GM21619 (cell line): ENCODE results near the gene SPACA6.

Source experiments
- ATAC-seq: cut with Tn5 transposase; IDR thresholded peaks from one replicate; pipeline ENCODE4 v1.9.1; 2021; ENCODE audit not compliant: unreplicated experiment

SPACA6 gene

GRCh38 chr19:51703575-51704515 is 10.7 kb downstream of the SPACA6 start:
- ATAC-seq = peak; percentile 85

GRCh38 chr19:51704626-51705025 is 11.5 kb downstream of the SPACA6 start:
- no peak for ATAC-seq

- ATAC-seq = no peak
Measured at GRCh38 chr19:51706296-51706695, 13.2 kb downstream of the SPACA6 start.

- ATAC-seq = no peak
Measured at GRCh38 chr19:51706885-51707284, 13.8 kb downstream of the SPACA6 start.

GRCh38 chr19:51708811-51709210 is 15.7 kb downstream of the SPACA6 start:
- no peak for ATAC-seq

GRCh38 chr19:51709575-51709974 is 16.4 kb downstream of the SPACA6 start:
- no peak for ATAC-seq

- no peak for ATAC-seq
Measured at GRCh38 chr19:51710163-51710562, 17.0 kb downstream of the SPACA6 start.

GRCh38 chr19:51711702-51712101 is 18.6 kb downstream of the SPACA6 start:
- ATAC-seq = no peak

- ATAC-seq = no peak
Measured at GRCh38 chr19:51712461-51713081, 19.4 kb downstream of the SPACA6 start.

- no peak for ATAC-seq
Measured at GRCh38 chr19:51713319-51714285, 20.5 kb downstream of the SPACA6 start.

GRCh38 chr19:51714848-51715247 is 21.7 kb downstream of the SPACA6 start:
- ATAC-seq = no peak

- ATAC-seq = no peak
Measured at GRCh38 chr19:51715850-51716249, 22.7 kb downstream of the SPACA6 start.

GRCh38 chr19:51716925-51717324 is 23.8 kb downstream of the SPACA6 start:
- ATAC-seq = no peak

- ATAC-seq = no peak
Measured at GRCh38 chr19:51719251-51719988, 26.3 kb downstream of the SPACA6 start.

GRCh38 chr19:51721905-51722304 is 28.8 kb downstream of the SPACA6 start:
- ATAC-seq = no peak

GRCh38 chr19:51722492-51722891 is 29.4 kb downstream of the SPACA6 start:
- ATAC-seq = no peak

- ATAC-seq = no peak
Measured at GRCh38 chr19:51724543-51724942, 31.4 kb downstream of the SPACA6 start.

- no peak for ATAC-seq
Measured at GRCh38 chr19:51726049-51726448, 32.9 kb downstream of the SPACA6 start.

- ATAC-seq = no peak
Measured at GRCh38 chr19:51727349-51727880, 34.3 kb downstream of the SPACA6 start.

- no peak for ATAC-seq
Measured at GRCh38 chr19:51729781-51730180, 36.7 kb downstream of the SPACA6 start.
